Measurements from ENCODE around the gene NAA38.

NAA38 gene

DNA sequence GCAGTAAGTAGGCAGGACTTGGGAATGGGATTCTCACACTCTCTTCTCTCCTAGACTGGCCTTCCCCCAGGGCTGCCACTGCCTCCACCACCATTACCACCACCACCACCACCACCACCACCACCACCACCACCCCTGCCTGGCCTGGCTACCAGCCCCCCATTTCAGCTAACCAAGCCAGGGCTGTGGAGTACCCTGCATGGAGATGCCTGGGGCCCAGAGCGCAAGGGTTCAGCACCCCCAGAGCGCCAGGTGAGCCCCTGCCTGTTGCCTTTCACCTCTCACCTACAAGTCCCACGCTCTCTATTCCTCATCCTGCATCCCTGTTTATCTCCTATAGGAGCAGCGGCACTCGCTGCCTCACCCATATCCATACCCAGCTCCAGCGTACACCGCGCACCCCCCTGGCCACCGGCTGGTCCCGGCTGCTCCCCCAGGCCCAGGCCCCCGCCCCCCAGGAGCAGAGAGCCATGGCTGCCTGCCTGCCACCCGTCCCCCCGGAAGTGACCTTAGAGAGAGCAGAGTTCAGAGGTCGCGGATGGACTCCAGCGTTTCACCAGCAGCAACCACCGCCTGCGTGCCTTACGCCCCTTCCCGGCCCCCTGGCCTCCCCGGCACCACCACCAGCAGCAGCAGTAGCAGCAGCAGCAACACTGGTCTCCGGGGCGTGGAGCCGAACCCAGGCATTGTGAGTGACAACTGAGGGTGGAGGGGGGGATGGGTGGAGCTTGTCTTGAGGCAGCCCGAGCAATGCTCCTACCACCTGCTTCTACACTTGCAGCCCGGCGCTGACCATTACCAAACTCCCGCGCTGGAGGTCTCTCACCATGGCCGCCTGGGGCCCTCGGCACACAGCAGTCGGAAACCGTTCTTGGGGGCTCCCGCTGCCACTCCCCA, 10.3 kb downstream of the NAA38 start:
- H3K27ac ChIP-seq, result no peak overlapping the region
- H3K4me3 ChIP-seq, result no peak overlapping the region
- no peaks in the 10 kb centered on the region for H3K9me3 ChIP-seq (ENCODE audit: low read depth, low read length)
- H3K9ac ChIP-seq (ENCODE audit: insufficient read length), result no peak overlapping the region
- DNase-seq (ENCODE audit: low read depth, low spot score), result no peak
- H3K36me3 ChIP-seq (ENCODE audit: insufficient read depth, low read length), result peaks cover 67% of the 10 kb centered on the region
- TF ChIP-seq POLR2AphosphoS5 (IDR thresholded peaks at IDR 0.05; ENCODE audit: borderline replicate concordance, low read depth, low read length), result no peak
- TF ChIP-seq EZH2 (IDR thresholded peaks at IDR 0.05), result no peak
- no peak for TF ChIP-seq FOXP2 (optimal IDR thresholded peaks at IDR 0.05; ENCODE audit: control extremely low read depth, extremely low read length, insufficient read depth)

DNA sequence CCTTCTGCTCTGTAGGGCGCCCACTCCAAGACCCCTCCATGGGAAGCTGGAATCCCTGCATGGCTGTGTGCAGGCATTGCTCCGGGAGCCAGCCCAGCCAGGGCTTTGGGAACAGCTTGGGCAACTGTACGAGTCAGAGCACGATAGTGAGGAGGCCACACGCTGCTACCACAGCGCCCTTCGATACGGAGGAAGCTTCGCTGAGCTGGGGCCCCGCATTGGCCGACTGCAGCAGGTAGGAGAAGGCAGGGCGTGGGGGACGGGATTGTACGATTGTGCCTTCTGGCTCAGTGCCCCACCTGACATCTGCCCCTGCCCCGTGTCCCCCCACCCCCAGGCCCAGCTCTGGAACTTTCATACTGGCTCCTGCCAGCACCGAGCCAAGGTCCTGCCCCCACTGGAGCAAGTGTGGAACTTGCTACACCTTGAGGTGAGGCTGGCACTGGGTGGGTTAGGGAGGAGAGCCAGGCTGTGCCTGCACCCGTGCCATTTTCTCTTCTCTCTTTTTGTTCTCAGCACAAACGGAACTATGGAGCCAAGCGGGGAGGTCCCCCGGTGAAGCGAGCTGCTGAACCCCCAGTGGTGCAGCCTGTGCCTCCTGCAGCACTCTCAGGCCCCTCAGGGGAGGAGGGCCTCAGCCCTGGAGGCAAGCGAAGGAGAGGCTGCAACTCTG, 11.2 kb downstream of the NAA38 start:
- peaks cover 59% of the 10 kb centered on the region for H3K36me3 ChIP-seq (ENCODE audit: insufficient read depth, low read length)
- H3K4me3 ChIP-seq, result no peak overlapping the region
- no peak overlapping the region for H3K9ac ChIP-seq (ENCODE audit: insufficient read length)
- no peak for DNase-seq (ENCODE audit: low read depth, low spot score)
- no peak for TF ChIP-seq EZH2 (IDR thresholded peaks at IDR 0.05)
- TF ChIP-seq FOXP2 (optimal IDR thresholded peaks at IDR 0.05; ENCODE audit: control extremely low read depth, extremely low read length, insufficient read depth), result no peak
- no peak for TF ChIP-seq POLR2AphosphoS5 (IDR thresholded peaks at IDR 0.05; ENCODE audit: borderline replicate concordance, low read depth, low read length)
- H3K9me3 ChIP-seq (ENCODE audit: low read depth, low read length), result no peaks in the 10 kb centered on the region
- H3K27ac ChIP-seq, result no peak overlapping the region

DNA sequence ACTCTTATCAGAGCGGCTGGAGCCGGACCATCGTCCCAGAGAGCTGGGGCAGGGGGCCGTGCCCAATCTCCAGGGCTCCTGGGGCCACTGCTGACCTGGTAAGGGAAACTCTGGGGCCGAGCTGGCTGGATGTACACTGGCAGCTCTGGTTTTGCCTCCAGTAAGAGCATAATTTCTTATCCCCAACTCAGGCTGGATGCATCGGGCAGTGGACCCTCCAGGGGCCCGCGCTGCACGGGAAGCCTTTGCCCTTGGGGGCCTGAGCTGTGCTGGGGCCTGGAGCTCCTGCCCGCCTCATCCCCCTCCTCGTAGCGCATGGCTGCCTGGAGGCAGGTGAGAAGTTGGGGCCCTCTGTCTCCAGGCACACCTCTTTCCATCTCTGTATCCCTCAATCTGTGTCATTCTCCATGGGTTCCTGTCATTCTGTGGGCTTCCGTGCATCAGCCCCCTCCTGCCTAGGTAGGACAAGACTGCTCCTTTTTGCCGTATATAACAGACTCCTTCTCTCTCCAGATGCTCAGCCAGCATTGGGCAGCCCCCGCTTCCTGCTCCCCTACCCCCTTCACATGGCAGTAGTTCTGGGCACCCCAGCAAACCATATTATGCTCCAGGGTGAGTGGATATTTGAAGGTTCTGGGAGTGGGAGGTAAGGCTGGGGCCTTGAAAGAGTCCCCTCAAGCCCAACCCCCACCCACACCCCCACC, 11.8 kb downstream of the NAA38 start:
- H3K9me3 ChIP-seq (ENCODE audit: low read depth, low read length), result no peaks in the 10 kb centered on the region
- DNase-seq (ENCODE audit: low read depth, low spot score), result no peak
- TF ChIP-seq EZH2 (IDR thresholded peaks at IDR 0.05) (no peak), POLR2AphosphoS5 (IDR thresholded peaks at IDR 0.05; ENCODE audit: borderline replicate concordance, low read depth, low read length) (no peak)
- peaks cover 58% of the 10 kb centered on the region for H3K36me3 ChIP-seq (ENCODE audit: insufficient read depth, low read length)
- H3K4me3 ChIP-seq, result peak overlapping the region; percentile 87
- H3K27ac ChIP-seq, result no peak overlapping the region
- H3K9ac ChIP-seq (ENCODE audit: insufficient read length), result peak overlapping the region; percentile 47

DNA sequence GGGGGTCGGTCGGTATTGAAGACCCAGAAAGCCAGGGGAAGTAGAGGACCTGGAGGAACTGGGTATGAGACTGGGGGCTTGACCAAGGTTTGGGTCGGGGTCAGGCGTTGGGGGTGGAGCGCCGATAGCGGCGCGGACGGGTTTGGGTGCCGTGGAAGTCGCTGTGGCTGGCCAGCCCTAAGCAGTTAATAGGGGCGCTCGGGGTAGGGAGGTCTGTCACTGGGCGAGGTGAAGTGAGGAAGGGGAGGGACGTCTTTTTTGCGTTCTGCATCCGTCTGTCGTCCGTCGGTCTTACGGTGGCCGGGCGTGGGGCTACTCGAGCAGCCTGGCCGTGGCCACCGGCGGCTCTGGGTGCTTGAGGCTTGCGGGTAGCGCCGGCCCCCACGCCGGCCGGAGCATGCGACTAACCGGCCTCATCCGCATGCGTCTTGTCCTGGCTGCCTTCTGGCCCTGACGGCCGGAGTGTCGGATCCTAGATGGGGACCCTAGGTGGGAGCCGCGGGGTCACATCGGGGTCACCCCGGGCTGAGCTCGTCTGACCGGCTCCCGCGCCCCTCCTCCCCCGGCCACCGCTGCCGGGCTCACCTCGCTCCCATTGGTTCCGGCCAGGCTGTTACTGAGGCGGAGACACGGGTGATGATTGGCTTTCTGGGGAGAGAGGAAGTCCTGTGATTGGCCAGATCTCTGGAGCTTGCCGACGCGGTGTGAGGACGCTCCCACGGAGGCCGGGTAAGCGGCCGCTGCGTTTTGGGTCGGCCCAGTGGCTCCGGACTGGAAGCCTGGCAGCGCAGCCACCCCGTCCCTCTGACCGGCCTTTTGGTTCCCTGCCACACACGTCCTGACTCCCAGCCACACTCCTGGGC, 12.8 kb downstream of the NAA38 start:
- Histone ChIP-seq H3K27ac (peak overlapping the region; percentile 92), H3K4me3 (peak overlapping the region; percentile 87)

DNA sequence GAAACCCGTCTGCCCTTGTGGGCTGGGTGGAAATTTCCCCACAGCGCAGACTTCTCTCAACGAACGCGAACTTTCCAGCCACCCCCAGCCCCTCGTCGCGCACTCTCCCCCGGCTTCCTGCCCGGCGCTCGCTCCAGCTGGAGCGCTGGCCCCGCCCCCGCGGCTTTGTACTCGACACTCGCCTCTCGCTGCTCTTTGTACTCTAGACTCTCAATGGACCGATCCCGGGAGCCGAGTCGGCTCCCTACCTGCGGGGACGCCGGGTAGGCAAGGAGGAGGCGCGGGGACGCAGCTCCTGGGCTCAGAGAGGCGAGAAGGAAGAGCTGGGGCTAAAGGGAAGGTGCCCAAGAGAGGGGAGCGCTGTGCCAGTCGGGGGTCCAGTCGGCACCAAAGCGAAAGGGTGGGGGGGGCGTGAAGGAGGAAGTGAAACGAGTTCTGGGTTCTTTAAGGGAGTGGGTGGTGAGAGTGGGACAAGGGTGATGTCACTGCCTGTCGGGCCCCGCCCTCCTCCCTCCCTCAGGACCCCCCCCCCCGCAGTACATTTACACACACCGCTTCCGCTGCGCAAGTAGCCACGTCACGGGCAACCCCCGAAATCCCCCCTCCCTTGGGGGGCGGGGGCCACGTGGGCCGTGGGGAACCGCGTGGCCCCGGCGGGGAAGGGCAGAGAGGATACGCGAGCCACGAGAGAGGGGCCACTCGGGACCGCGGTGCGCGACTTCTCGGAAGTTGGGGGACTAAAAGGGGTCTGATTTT, 13.6 kb downstream of the NAA38 start:
- peak overlapping the region; percentile 92 for H3K9ac ChIP-seq (ENCODE audit: insufficient read length)
- DNase-seq (ENCODE audit: low read depth, low spot score), result no peak
- no peaks in the 10 kb centered on the region for H3K9me3 ChIP-seq (ENCODE audit: low read depth, low read length)
- H3K27ac ChIP-seq, result peak overlapping the region; percentile 92
- H3K36me3 ChIP-seq (ENCODE audit: insufficient read depth, low read length), result peaks cover 49% of the 10 kb centered on the region
- TF ChIP-seq FOXP2 (optimal IDR thresholded peaks at IDR 0.05; ENCODE audit: control extremely low read depth, extremely low read length, insufficient read depth) (no peak), EZH2 (IDR thresholded peaks at IDR 0.05) (no peak), POLR2AphosphoS5 (IDR thresholded peaks at IDR 0.05; ENCODE audit: borderline replicate concordance, low read depth, low read length) (no peak; the same call in 1 of the 2 replicates)
- H3K4me3 ChIP-seq, result peak overlapping the region; percentile 87

More for the DNA sequence above, 12.8 kb downstream of the NAA38 start:
- Histone ChIP-seq H3K9me3 (ENCODE audit: low read depth, low read length) (no peaks in the 10 kb centered on the region), H3K9ac (ENCODE audit: insufficient read length) (peak overlapping the region; percentile 92), H3K36me3 (ENCODE audit: insufficient read depth, low read length) (peaks cover 57% of the 10 kb centered on the region)
- DNase-seq (ENCODE audit: low read depth, low spot score), result no peak
- TF ChIP-seq EZH2 (IDR thresholded peaks at IDR 0.05) (no peak), FOXP2 (optimal IDR thresholded peaks at IDR 0.05; ENCODE audit: control extremely low read depth, extremely low read length, insufficient read depth) (no peak), POLR2AphosphoS5 (IDR thresholded peaks at IDR 0.05; ENCODE audit: borderline replicate concordance, low read depth, low read length) (no peak)

DNA sequence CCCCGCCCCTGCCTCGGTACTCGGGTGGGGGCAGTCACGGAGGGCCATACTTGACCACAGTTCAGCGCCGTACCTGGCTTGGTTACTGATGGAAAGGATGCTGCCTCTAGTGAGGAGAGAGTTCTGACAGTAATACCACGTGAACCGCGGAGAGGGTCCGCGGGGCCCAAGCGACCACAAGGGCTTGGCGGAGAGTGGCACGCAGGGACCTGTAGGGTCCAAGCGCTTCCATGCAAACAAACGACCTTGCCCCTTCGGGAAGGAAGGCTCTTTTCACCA, 14.2 kb downstream of the NAA38 start:
- Histone ChIP-seq H3K27ac (peak overlapping the region; percentile 92), H3K9me3 (ENCODE audit: low read depth, low read length) (no peaks in the 10 kb centered on the region), H3K4me3 (peak overlapping the region; percentile 87), H3K36me3 (ENCODE audit: insufficient read depth, low read length) (peaks cover 44% of the 10 kb centered on the region), H3K9ac (ENCODE audit: insufficient read length) (peak overlapping the region; percentile 92)
- DNase-seq (ENCODE audit: low read depth, low spot score), result no peak
- TF ChIP-seq EZH2 (IDR thresholded peaks at IDR 0.05) (no peak), POLR2AphosphoS5 (IDR thresholded peaks at IDR 0.05; ENCODE audit: borderline replicate concordance, low read depth, low read length) (no peak)
